HG03571 (cell line): ENCODE measurements around the gene ATP9B.
"Not testable (repeated sequence)": the region's sequence is repeated elsewhere in the genome, so short reads cannot be mapped to it uniquely, and the experiment has no call there.

Source experiments
- ATAC-seq: cut with Tn5 transposase; IDR thresholded peaks from one replicate; pipeline ENCODE4 v1.9.1; 2021; ENCODE audit not compliant: unreplicated experiment

ATP9B gene

GRCh38 chr18:79323471-79323870, 254.3 kb downstream of the ATP9B start:
- ATAC-seq = no peak

GRCh38 chr18:79326413-79327198, 257.4 kb downstream of the ATP9B start:
- ATAC-seq = no peak

GRCh38 chr18:79327199-79327721, 258.1 kb downstream of the ATP9B start:
- ATAC-seq = no peak

GRCh38 chr18:79327915-79328314, 258.7 kb downstream of the ATP9B start:
- not testable (repeated sequence) for ATAC-seq

GRCh38 chr18:79328887-79329286, 259.7 kb downstream of the ATP9B start:
- ATAC-seq = no peak

- no peak for ATAC-seq
These were observed 260.6 kb downstream of the ATP9B start for GRCh38 chr18:79329786-79330185.

GRCh38 chr18:79332646-79333045, 263.5 kb downstream of the ATP9B start:
- no peak for ATAC-seq

GRCh38 chr18:79333046-79333445, 263.9 kb downstream of the ATP9B start:
- ATAC-seq = no peak

- no peak for ATAC-seq
These were observed 265.5 kb downstream of the ATP9B start for GRCh38 chr18:79334496-79335233.

GRCh38 chr18:79335833-79336360, 266.7 kb downstream of the ATP9B start:
- no peak for ATAC-seq

- ATAC-seq = no peak
These were observed 267.5 kb downstream of the ATP9B start for GRCh38 chr18:79336556-79337142.

- ATAC-seq = no peak
These were observed 268.0 kb downstream of the ATP9B start for GRCh38 chr18:79337184-79337583.

GRCh38 chr18:79337620-79338019, 268.4 kb downstream of the ATP9B start:
- ATAC-seq = no peak

- ATAC-seq = no peak
These were observed 270.1 kb downstream of the ATP9B start for GRCh38 chr18:79339094-79339908.

GRCh38 chr18:79343567-79344207, 274.5 kb downstream of the ATP9B start:
- no peak for ATAC-seq

GRCh38 chr18:79344208-79344581, 275.0 kb downstream of the ATP9B start:
- ATAC-seq = no peak

GRCh38 chr18:79345366-79345765, 276.2 kb downstream of the ATP9B start:
- ATAC-seq = no peak

- no peak for ATAC-seq
These were observed 276.8 kb downstream of the ATP9B start for GRCh38 chr18:79345981-79346380.

- ATAC-seq = no peak
These were observed 278.9 kb downstream of the ATP9B start for GRCh38 chr18:79348066-79348465.

- no peak for ATAC-seq
These were observed 283.2 kb downstream of the ATP9B start for GRCh38 chr18:79352432-79352831.
